Nephron (organoid): ENCODE measurements around the gene CDH12.

Experiments used
- H3K27ac Mint-ChIP-seq, 3 experiments: 2 replicates each; pipeline ENCODE4 v1.8.0; 2020; ENCODE audit warnings: mixed read lengths in 3 of 3, mild to moderate bottlenecking in 2 of 3, moderate library complexity in 1 of 3
- H3K27me3 Mint-ChIP-seq: 2 replicates; pipeline ENCODE4 v1.8.0; 2021; ENCODE audit warnings: low read depth, mild to moderate bottlenecking, moderate library complexity, mixed read lengths
- H3K36me3 Mint-ChIP-seq: 2 replicates; pipeline ENCODE4 v1.8.0; 2020; ENCODE audit warnings: low read depth, mixed read lengths
- H3K4me1 Mint-ChIP-seq: 2 replicates; pipeline ENCODE4 v1.8.0; 2020; ENCODE audit warnings: mixed read lengths
- H3K4me3 Mint-ChIP-seq, 3 experiments: 2 replicates each; pipeline ENCODE4 v1.8.0; 2020; ENCODE audit warnings: mild to moderate bottlenecking in 3 of 3, mixed read lengths in 3 of 3, moderate library complexity in 2 of 3
- H3K9me3 Mint-ChIP-seq: 2 replicates; pipeline ENCODE4 v1.8.0; 2020; ENCODE audit warnings: mixed read lengths
- TF ChIP-seq, protein P1 (sequence below), 3 experiments: fragments of 200-600 bp; sonication (generic); IDR thresholded peaks; one replicate each; pipeline ENCODE4 v1.5.0; 2021; ENCODE audit warnings: antibody characterized with exemption in 3 of 3; ENCODE audit not compliant: unreplicated experiment in 3 of 3

Gene CDH12

DNA sequence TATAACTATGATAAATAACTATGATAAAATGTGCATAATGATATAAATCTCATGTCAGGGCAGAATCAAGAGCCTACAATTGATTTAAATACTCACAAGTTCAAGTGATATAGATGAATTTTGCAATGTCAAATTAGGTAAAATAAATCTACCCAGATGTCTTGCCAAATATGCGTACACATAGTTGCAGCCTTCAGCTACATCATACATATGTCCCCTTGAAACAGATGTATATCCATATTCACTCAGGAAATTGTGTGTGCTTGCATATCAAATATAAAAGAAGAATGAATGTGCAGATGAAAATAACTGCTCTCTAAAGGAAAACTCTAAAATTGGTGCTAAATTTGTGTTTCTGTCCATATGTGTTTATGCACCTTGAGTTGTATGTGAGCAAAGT, 130.7 kb downstream of the CDH12 start:
- H3K9me3 Mint-ChIP-seq: peaks cover 8% of the 10 kb centered on the region
- H3K4me1 Mint-ChIP-seq: no peaks in the 10 kb centered on the region
- H3K36me3 Mint-ChIP-seq: no peaks in the 10 kb centered on the region
- no peak overlapping the region for H3K4me3 Mint-ChIP-seq
- H3K27me3 Mint-ChIP-seq: no peaks in the 10 kb centered on the region
- TF ChIP-seq, protein P1, sequence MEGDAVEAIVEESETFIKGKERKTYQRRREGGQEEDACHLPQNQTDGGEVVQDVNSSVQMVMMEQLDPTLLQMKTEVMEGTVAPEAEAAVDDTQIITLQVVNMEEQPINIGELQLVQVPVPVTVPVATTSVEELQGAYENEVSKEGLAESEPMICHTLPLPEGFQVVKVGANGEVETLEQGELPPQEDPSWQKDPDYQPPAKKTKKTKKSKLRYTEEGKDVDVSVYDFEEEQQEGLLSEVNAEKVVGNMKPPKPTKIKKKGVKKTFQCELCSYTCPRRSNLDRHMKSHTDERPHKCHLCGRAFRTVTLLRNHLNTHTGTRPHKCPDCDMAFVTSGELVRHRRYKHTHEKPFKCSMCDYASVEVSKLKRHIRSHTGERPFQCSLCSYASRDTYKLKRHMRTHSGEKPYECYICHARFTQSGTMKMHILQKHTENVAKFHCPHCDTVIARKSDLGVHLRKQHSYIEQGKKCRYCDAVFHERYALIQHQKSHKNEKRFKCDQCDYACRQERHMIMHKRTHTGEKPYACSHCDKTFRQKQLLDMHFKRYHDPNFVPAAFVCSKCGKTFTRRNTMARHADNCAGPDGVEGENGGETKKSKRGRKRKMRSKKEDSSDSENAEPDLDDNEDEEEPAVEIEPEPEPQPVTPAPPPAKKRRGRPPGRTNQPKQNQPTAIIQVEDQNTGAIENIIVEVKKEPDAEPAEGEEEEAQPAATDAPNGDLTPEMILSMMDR (IDR thresholded peaks at IDR 0.05; ENCODE audit: unreplicated experiment in 3 of 3): no peak
- no peak overlapping the region for H3K27ac Mint-ChIP-seq

DNA sequence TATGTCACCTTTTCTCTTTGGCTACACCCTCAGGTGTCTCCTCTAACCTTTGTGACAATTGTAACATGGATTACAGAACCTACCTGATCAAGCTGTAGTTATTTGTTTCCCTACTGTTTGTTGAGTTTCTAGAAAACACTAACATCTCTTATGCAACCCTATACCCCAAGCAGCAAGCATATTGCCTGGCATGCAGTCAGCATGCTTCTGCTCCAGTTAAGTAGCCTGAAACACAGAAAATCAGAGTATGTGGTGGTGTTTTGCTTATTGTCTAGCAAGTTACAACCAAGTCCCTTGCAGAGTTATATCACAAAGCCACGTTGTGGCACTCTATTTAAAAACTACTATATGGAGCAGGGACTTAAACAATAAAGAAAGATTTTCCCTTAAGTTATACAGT, 131.1 kb downstream of the CDH12 start:
- H3K36me3 Mint-ChIP-seq: no peaks in the 10 kb centered on the region

DNA sequence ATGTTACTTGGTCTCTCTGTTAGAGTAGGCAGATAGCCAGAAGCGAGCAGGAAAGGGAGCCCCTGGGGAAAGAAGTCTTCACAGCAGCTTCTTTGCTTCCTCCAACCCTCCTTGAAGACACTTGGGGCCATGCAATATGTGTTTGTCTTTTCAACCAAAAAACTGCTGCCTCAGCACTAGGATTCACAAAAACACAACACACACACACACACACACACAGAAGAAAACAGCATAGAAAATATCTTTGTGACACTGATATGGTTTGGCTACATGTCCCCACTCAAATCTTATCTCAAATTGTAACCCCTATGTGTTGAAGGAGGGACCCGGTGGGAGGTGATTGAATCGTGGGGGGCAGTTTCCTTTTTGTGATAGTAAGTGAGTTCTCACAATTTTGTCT, 133.3 kb downstream of the CDH12 start:
- Mint-ChIP-seq H3K27me3 (no peaks in the 10 kb centered on the region), H3K4me3 (no peak overlapping the region), H3K4me1 (no peaks in the 10 kb centered on the region), H3K36me3 (no peaks in the 10 kb centered on the region), H3K27ac (no peak overlapping the region), H3K9me3 (peaks cover 5% of the 10 kb centered on the region)
- TF ChIP-seq, protein P1 (IDR thresholded peaks at IDR 0.05; ENCODE audit: unreplicated experiment in 3 of 3): no peak

More for the DNA sequence above, 131.1 kb downstream of the CDH12 start:
- TF ChIP-seq, protein P1 (IDR thresholded peaks at IDR 0.05; ENCODE audit: unreplicated experiment in 3 of 3): no peak
- no peaks in the 10 kb centered on the region for H3K27me3 Mint-ChIP-seq
- no peak overlapping the region for H3K27ac Mint-ChIP-seq
- H3K9me3 Mint-ChIP-seq: peaks cover 8% of the 10 kb centered on the region
- no peaks in the 10 kb centered on the region for H3K4me1 Mint-ChIP-seq
- H3K4me3 Mint-ChIP-seq: no peak overlapping the region

DNA sequence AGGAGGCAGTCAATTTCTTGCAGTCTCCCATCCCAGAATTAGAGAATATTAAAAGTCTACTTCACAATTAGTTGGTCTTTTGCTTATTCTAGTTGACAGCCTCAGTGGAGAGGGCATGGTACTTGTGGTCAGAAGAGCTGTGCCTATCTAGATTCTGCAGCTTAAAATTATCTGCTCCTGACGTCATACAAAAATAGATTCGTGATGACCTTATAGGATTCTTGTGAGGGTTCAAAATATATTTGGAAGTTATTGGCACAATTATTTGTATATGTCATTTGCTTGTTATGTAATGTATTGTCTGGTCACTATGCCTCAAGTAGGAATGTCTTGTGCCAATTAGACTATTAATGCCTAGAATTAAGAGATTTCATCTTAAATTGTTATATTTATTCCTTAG, 142.5 kb downstream of the CDH12 start:
- H3K4me3 Mint-ChIP-seq: no peak overlapping the region
- H3K36me3 Mint-ChIP-seq: no peaks in the 10 kb centered on the region
- no peaks in the 10 kb centered on the region for H3K9me3 Mint-ChIP-seq
- no peak overlapping the region for H3K27ac Mint-ChIP-seq
- H3K4me1 Mint-ChIP-seq: no peaks in the 10 kb centered on the region
- TF ChIP-seq, protein P1 (IDR thresholded peaks at IDR 0.05; ENCODE audit: unreplicated experiment in 3 of 3): no peak
- peaks cover 4% of the 10 kb centered on the region for H3K27me3 Mint-ChIP-seq

DNA sequence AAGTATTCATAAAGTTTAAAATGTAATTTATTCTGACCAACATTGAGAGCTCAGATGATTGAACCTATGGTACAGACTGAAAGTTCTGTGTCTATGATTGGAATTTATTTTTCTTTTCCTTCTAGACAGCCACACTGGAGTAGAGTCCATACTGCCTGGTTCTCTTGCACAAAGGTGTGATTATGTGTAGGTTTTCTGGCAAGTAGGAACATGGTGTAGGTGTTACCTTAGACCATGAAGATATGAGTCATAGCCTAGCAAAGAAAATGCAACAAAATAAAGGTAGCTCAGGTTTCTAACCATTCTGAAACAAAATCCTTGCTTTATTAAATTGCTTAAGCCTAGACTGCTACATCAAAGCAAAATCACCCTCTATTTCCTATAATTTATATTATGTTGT, 143.4 kb downstream of the CDH12 start:
- Mint-ChIP-seq H3K4me1 (no peaks in the 10 kb centered on the region), H3K36me3 (no peaks in the 10 kb centered on the region), H3K4me3 (no peak overlapping the region), H3K27me3 (peaks cover 4% of the 10 kb centered on the region), H3K27ac (no peak overlapping the region), H3K9me3 (no peaks in the 10 kb centered on the region)
- TF ChIP-seq, protein P1 (IDR thresholded peaks at IDR 0.05; ENCODE audit: unreplicated experiment in 3 of 3): no peak

DNA sequence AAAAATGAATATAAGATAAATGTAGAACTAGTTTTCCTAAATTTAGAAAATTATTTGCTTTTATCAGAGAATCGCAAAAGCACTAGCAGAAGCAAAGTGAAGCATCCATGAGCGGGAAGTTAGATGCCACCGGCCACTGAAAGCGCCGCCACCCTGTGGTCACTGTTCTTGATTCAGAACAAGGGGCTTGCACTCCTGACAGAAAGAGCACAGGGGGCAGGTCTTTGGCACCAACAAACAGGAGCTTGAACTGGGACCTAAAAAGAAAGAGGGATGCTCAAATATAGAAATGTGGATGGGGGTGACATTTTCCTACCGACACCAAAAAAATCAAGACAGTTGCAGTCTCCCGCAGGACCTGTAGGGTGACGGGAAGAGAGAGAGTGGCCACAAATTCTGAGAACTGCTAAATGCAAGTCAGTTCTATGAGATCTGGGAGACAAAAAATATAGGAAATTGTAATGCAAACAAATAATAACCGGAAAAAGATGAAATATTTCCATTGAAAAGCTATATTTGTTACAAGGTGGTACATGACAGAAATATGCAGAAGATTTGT, 144.3 kb downstream of the CDH12 start:
- Mint-ChIP-seq H3K27me3 (peaks cover 4% of the 10 kb centered on the region), H3K4me1 (no peaks in the 10 kb centered on the region), H3K36me3 (no peaks in the 10 kb centered on the region), H3K27ac (no peak overlapping the region), H3K9me3 (no peaks in the 10 kb centered on the region), H3K4me3 (no peak overlapping the region)
- TF ChIP-seq, protein P1 (IDR thresholded peaks at IDR 0.05; ENCODE audit: unreplicated experiment in 3 of 3): no peak
